Thymus (tissue), 11 donors: ENCODE data around the gene RNASE1. TPM values are rescaled to one million over a fixed set of nuclear protein-coding genes. Genes with fewer than 3 reads are reported as not detected.
"Not testable (repeated sequence)": the region's sequence is repeated elsewhere in the genome, so short reads cannot be mapped to it uniquely, and the experiment has no call there.

Source experiments
- DNase-seq, 9 donors: peaks; one replicate each; pipeline ENCODE4 v3.0.0-alpha.2; 2013; ENCODE audit warnings: low spot score in 9 of 9, low read depth in 6 of 9, missing footprints in 1 of 9
- H3K27ac ChIP-seq, 2 donors: one replicate each; pipeline ENCODE4 v1.5.1; 2013; ENCODE audit warnings: control low read depth in 1 of 2, low read depth in 1 of 2, low read length in 1 of 2, mild to moderate bottlenecking in 1 of 2, moderate library complexity in 1 of 2
- H3K27me3 ChIP-seq, 2 donors: one replicate each; pipeline ENCODE4 v1.5.1; 2013; ENCODE audit warnings: low read length in 1 of 2; ENCODE audit not compliant: control insufficient read depth in 2 of 2, insufficient read depth in 1 of 2
- H3K36me3 ChIP-seq, 2 donors: one replicate each; pipeline ENCODE4 v1.5.1; 2013; ENCODE audit warnings: low read length in 1 of 2, mild to moderate bottlenecking in 1 of 2, moderate library complexity in 1 of 2; ENCODE audit not compliant: control insufficient read depth in 2 of 2, insufficient read depth in 2 of 2
- H3K4me1 ChIP-seq, 2 donors: one replicate each; pipeline ENCODE4 v1.5.1; 2013; ENCODE audit warnings: low read length in 2 of 2; ENCODE audit not compliant: control insufficient read depth in 2 of 2, insufficient read depth in 2 of 2
- H3K4me3 ChIP-seq, 2 donors: one replicate each; pipeline ENCODE4 v1.5.1; 2013; ENCODE audit warnings: low read length in 2 of 2, control low read depth in 1 of 2, mild to moderate bottlenecking in 1 of 2
- H3K9me3 ChIP-seq, 2 donors: one replicate each; pipeline ENCODE4 v1.5.1; 2013; ENCODE audit warnings: low read length in 1 of 2, mild to moderate bottlenecking in 1 of 2; ENCODE audit not compliant: control insufficient read depth in 2 of 2, insufficient read depth in 1 of 2
- WGBS: extraction: QIAGEN DNeasy Blood & Tissue Kit; methylation state at CpG from one replicate; pipeline ENCODE4 v1.1.7; 2013; 5-methylcytosine and 5-hydroxymethylcytosine counted together
- polyA plus RNA-seq: library from polyadenylated mRNA; stranded (reverse); fragments of 200-250 nt; gene quantifications from one replicate; pipeline ENCODE4 v1.2.3, GENCODE V29; 2013
- total RNA-seq: library from RNA; stranded (reverse); fragments of 120-200 nt; gene quantifications from one replicate; pipeline ENCODE4 v1.2.4, GENCODE V29; 2013
- donor health status: healthy.

Gene RNASE1
- total and polyA plus RNA-seq, 2 donors: 200 to 491 TPM

GRCh38 chr14:20815946-20816345, 13.3 kb upstream of the RNASE1 start:
- 91% methylated on average over 3 of the region's 3 CpGs for WGBS
- not testable (repeated sequence) for H3K36me3 ChIP-seq, H3K27ac ChIP-seq, H3K27me3 ChIP-seq, H3K4me3 ChIP-seq, H3K9me3 ChIP-seq, H3K4me1 ChIP-seq, DNase-seq

- no peaks in the 10 kb centered on the region for H3K36me3 ChIP-seq
- no peaks in the 10 kb centered on the region for H3K9me3 ChIP-seq
- no peaks in the 10 kb centered on the region for H3K27me3 ChIP-seq
- 37% methylated on average over 7 of the region's 7 CpGs for WGBS
- H3K4me1 ChIP-seq: peaks cover 0 to 3% of the 10 kb centered on the region in 2 donors
- DNase-seq: no peak
- no peak overlapping the region for H3K27ac ChIP-seq
- no peak overlapping the region for H3K4me3 ChIP-seq
These were observed 9.6 kb upstream of the RNASE1 start for GRCh38 chr14:20811986-20812975.

GRCh38 chr14:20809917-20810316, 7.3 kb upstream of the RNASE1 start:
- no peak overlapping the region for H3K27ac ChIP-seq
- H3K36me3 ChIP-seq: no peaks in the 10 kb centered on the region
- H3K4me1 ChIP-seq: peaks cover 0 to 3% of the 10 kb centered on the region in 2 donors
- no peaks in the 10 kb centered on the region for H3K9me3 ChIP-seq
- no peak overlapping the region for H3K4me3 ChIP-seq
- no peak for DNase-seq
- no peaks in the 10 kb centered on the region for H3K27me3 ChIP-seq
- WGBS: 74% methylated on average over 5 of the region's 5 CpGs

GRCh38 chr14:20808162-20808483, 5.5 kb upstream of the RNASE1 start:
- WGBS: 86% methylated on average over 3 of the region's 3 CpGs
- no peaks in the 10 kb centered on the region for H3K36me3 ChIP-seq
- H3K9me3 ChIP-seq: no peaks in the 10 kb centered on the region
- H3K27me3 ChIP-seq: no peaks in the 10 kb centered on the region
- no peak overlapping the region for H3K27ac ChIP-seq
- DNase-seq: no peak
- peaks cover 0 to 3% of the 10 kb centered on the region in 2 donors for H3K4me1 ChIP-seq
- no peak overlapping the region for H3K4me3 ChIP-seq

- no peak for DNase-seq
- Histone ChIP-seq H3K4me3 (no peak overlapping the region), H3K9me3 (no peaks in the 10 kb centered on the region), H3K36me3 (no peaks in the 10 kb centered on the region), H3K27ac (no peak overlapping the region), H3K27me3 (no peaks in the 10 kb centered on the region), H3K4me1 (peaks cover 0 to 3% of the 10 kb centered on the region in 2 donors)
- 73% methylated on average over 6 of the region's 6 CpGs for WGBS
These were observed 4.9 kb upstream of the RNASE1 start for GRCh38 chr14:20807304-20808161.

GRCh38 chr14:20805485-20805884, 2.8 kb upstream of the RNASE1 start:
- WGBS: 98% methylated on average over 6 of the region's 6 CpGs

GRCh38 chr14:20803223-20803622, 579 bp upstream of the RNASE1 start:
- H3K27ac ChIP-seq: no peak overlapping the region
- no peak for DNase-seq
- no peaks in the 10 kb centered on the region for H3K9me3 ChIP-seq
- whole genome bisulfite sequencing: 93% methylated on average over 7 of the region's 7 CpGs
- no peaks in the 10 kb centered on the region for H3K36me3 ChIP-seq
- no peak overlapping the region for H3K4me3 ChIP-seq
- no peaks in the 10 kb centered on the region for H3K27me3 ChIP-seq
- peaks cover 21 to 34% of the 10 kb centered on the region in 2 donors for H3K4me1 ChIP-seq

More at GRCh38 chr14:20805485-20805884, 2.8 kb upstream of the RNASE1 start:
- H3K36me3 ChIP-seq: no peaks in the 10 kb centered on the region
- no peak for DNase-seq
- no peaks in the 10 kb centered on the region for H3K27me3 ChIP-seq
- no peaks in the 10 kb centered on the region for H3K9me3 ChIP-seq
- peaks cover 7 to 12% of the 10 kb centered on the region in 2 donors for H3K4me1 ChIP-seq
- H3K27ac ChIP-seq: no peak overlapping the region
- H3K4me3 ChIP-seq: no peak overlapping the region

- peaks cover 19 to 38% of the 10 kb centered on the region in 2 donors for H3K4me1 ChIP-seq
- WGBS: 92% methylated on average over 9 of the region's 9 CpGs
- no peaks in the 10 kb centered on the region for H3K36me3 ChIP-seq
- DNase-seq: no peak
- H3K4me3 ChIP-seq: no peak overlapping the region
- H3K9me3 ChIP-seq: no peaks in the 10 kb centered on the region
- H3K27me3 ChIP-seq: no peaks in the 10 kb centered on the region
- H3K27ac ChIP-seq: no peak overlapping the region
These were observed 918 bp downstream of the RNASE1 start for GRCh38 chr14:20801726-20802125.
